Measurements from ENCODE around the gene OST4. TPM values are rescaled to one million over a fixed set of nuclear protein-coding genes. Genes with fewer than 3 reads are reported as not detected.

Gene OST4
- total RNA-seq, 1 donor from 2014 or later: 199 TPM

GRCh38 chr2:27051902-27052645 is 19.4 kb downstream of the OST4 start:
- no peak for DNase-seq

- DNase-seq: peak; percentile 97
These were observed 20.2 kb downstream of the OST4 start, which contains the start of gene AGBL5 for GRCh38 chr2:27050996-27051901. TSS of gene AGBL5 (plus strand) at chr2:27051668. CDS start at chr2:27052959, 1,291 bp downstream.

- DNase-seq: peak; percentile 97
These were observed 21.0 kb downstream of the OST4 start for GRCh38 chr2:27050281-27050995.

- DNase-seq: no peak
These were observed 21.8 kb downstream of the OST4 start for GRCh38 chr2:27049422-27050280.

- DNase-seq: no peak
These were observed 28.3 kb downstream of the OST4 start for GRCh38 chr2:27042985-27043634.

GRCh38 chr2:27042159-27042661 is 29.2 kb downstream of the OST4 start:
- no peak for DNase-seq

- DNase-seq: no peak
These were observed 29.7 kb downstream of the OST4 start for GRCh38 chr2:27041752-27042151.

- DNase-seq: no peak
These were observed 31.2 kb downstream of the OST4 start for GRCh38 chr2:27040282-27040681.

GRCh38 chr2:27039871-27040270 is 31.6 kb downstream of the OST4 start:
- no peak for DNase-seq

- DNase-seq: no peak
These were observed 32.0 kb downstream of the OST4 start for GRCh38 chr2:27039426-27039825.

- no peak for DNase-seq
These were observed 32.7 kb downstream of the OST4 start for GRCh38 chr2:27038631-27039339.

GRCh38 chr2:27038012-27038411 is 33.4 kb downstream of the OST4 start:
- DNase-seq: no peak

GRCh38 chr2:27033253-27033852 is 38.1 kb downstream of the OST4 start:
- no peak for DNase-seq

GRCh38 chr2:27032495-27033252 is 38.8 kb downstream of the OST4 start, which contains the start of gene TMEM214:
TSS of gene TMEM214 (plus strand) at chr2:27032965. CDS start at chr2:27033016, 51 bp downstream.
- DNase-seq: peak; percentile 70

- DNase-seq: no peak
These were observed 42.4 kb downstream of the OST4 start for GRCh38 chr2:27029051-27029450.

- no peak for DNase-seq
These were observed 44.2 kb downstream of the OST4 start for GRCh38 chr2:27027211-27027651.

GRCh38 chr2:27025861-27026851 is 45.3 kb downstream of the OST4 start:
- DNase-seq: no peak

Data from skin of body (tissue), 2 donors.